IPS-NIHi7 (cell line): Measurements from ENCODE around the gene AKAP1.

Experiments
- DNase-seq: peaks from one replicate; pipeline ENCODE4 v3.0.0; 2012; ENCODE audit warnings: mixed read lengths; ENCODE audit errors: extremely low spot score

Gene AKAP1, protein sequence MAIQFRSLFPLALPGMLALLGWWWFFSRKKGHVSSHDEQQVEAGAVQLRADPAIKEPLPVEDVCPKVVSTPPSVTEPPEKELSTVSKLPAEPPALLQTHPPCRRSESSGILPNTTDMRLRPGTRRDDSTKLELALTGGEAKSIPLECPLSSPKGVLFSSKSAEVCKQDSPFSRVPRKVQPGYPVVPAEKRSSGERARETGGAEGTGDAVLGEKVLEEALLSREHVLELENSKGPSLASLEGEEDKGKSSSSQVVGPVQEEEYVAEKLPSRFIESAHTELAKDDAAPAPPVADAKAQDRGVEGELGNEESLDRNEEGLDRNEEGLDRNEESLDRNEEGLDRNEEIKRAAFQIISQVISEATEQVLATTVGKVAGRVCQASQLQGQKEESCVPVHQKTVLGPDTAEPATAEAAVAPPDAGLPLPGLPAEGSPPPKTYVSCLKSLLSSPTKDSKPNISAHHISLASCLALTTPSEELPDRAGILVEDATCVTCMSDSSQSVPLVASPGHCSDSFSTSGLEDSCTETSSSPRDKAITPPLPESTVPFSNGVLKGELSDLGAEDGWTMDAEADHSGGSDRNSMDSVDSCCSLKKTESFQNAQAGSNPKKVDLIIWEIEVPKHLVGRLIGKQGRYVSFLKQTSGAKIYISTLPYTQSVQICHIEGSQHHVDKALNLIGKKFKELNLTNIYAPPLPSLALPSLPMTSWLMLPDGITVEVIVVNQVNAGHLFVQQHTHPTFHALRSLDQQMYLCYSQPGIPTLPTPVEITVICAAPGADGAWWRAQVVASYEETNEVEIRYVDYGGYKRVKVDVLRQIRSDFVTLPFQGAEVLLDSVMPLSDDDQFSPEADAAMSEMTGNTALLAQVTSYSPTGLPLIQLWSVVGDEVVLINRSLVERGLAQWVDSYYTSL

DNA sequence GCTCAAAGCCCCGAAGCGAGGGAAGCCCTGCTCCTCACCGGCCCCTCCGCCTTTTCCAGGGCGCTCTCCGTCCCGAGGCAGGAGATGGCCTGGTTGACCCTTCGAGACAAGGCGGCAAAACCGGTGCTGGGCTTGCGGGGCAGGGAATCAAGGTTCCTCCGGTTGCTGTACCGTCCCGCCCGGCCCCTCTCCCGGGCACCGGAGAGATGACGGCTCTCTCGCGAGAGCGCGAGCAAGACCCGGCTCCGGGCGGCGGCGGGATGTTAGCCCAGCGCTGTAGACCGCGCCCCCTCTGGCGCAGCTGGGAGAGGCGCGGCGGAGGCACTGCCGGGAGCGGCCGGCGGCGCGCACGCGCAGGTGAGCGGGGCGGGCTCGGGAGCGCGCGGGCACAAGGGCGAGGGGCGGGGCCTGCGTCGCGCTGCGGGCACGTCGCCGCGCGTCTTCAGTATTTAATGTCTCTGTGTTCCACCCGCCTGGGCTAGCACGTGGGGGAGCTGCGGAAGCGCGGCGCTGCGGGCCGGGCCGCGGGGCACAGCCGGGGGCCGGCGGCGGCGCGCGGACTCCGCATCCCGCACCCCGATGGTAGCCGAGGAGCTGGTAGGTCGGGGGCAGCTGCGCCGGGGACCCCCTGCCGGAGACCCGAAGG is at the start of gene AKAP1:
AKAP1 (plus strand) TSS at position 445 of the 646 bp plus-strand sequence. CDS start 20,219 bp downstream, outside the sequence.
- DNase-seq = peak; percentile 100

DNA sequence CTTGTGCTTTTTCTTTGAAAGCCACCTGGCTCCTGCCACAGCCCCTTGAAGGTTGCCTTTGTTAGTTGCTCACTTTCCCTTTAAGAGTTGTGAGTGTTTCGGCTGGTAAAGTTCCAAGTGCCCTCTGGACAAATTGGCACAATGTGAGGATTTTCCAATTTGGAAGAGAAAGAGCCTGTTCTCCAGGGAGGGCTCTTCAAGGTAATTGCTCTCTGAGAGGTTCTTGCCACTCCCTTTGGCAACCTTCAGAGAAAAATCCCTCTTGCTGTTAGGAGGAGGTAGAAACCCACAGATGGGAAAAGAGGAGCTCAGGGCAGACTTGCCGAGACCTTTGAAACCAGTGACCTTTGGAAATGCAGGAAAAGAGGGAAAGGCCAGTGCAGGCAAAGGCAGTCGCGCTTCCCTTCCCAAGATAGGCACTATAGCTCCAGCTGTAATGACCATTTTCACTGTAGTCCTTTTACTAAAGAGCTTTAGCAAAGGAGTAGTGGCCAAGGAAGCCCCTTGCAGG is 49.0 kb upstream of the AKAP1 start:
- no peak for DNase-seq

DNA sequence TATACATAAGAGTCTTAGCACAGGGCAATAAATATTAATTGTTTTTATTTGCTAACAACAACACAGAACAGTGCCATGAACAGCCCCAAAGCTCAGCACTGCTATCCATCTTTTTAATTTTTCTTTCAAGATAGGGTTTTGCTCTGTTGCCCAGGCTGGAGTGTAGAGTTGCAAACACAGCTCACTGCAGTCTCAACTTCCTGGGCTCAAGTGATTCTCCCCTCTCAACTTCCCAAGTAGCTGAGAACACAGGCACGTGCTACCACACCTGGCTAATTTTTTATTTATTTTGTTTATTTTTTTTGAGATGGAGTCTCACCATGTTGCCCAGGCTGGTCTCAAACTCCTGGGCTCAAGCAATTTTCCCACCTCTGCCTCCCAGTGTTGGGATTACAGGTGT is 47.6 kb upstream of the AKAP1 start:
- DNase-seq = no peak

DNA sequence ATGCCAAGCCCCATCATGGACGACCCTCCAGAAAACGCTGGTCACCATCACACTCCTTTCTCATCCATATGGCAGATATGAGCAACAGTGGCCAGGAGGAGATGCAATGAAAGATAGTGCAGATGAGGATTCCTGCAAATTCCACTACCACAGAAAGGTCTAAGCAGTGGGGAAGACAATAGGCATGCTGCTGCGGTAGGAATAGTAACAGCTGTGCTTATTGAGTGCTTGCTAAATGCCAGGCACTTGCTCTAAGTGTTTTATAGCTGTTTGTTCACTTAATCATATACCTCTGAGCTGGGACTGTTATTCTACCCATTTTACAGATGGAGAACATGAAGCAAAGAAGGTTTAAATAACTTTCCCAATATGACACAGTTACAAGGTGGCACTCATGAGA is 46.6 kb upstream of the AKAP1 start:
- no peak for DNase-seq

DNA sequence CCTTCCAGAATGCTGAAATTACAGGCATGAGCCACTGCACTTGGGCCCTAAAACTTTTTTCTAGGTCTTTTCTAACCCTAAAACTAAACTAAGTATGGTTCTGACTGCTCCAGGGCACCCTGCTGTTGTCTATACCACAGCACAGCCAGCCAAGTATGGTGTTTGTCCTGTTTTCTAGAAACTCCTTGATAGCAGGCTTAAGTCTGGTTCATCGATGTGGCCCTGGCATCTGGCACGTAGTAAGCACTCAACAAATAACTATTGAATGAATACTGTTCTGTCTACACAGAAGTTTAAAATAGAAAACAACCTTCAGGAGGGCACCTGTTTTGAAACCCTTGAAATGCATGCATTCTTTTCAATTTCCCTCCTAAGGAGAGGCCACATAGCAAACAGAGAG is 44.5 kb upstream of the AKAP1 start:
- no peak for DNase-seq

DNA sequence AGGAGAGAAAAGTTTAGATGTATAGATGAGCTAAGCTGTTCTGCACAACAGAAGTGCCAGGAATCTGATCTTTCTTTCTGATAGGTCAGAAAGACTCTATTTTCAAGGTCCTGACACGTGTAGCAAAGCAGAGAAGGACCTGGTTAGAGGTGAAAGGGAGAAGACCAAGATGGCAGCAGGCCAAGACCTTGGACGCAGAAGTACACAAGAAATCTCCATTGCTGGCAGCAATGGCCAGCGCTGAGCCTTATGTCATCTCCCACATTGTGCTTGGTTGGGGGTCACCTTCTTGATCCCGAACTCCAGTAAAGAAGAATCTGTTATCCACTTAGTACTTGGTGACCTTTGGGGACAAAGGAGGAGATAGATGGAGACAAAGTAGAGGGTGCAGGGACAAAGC is 41.8 kb upstream of the AKAP1 start:
- DNase-seq = no peak

DNA sequence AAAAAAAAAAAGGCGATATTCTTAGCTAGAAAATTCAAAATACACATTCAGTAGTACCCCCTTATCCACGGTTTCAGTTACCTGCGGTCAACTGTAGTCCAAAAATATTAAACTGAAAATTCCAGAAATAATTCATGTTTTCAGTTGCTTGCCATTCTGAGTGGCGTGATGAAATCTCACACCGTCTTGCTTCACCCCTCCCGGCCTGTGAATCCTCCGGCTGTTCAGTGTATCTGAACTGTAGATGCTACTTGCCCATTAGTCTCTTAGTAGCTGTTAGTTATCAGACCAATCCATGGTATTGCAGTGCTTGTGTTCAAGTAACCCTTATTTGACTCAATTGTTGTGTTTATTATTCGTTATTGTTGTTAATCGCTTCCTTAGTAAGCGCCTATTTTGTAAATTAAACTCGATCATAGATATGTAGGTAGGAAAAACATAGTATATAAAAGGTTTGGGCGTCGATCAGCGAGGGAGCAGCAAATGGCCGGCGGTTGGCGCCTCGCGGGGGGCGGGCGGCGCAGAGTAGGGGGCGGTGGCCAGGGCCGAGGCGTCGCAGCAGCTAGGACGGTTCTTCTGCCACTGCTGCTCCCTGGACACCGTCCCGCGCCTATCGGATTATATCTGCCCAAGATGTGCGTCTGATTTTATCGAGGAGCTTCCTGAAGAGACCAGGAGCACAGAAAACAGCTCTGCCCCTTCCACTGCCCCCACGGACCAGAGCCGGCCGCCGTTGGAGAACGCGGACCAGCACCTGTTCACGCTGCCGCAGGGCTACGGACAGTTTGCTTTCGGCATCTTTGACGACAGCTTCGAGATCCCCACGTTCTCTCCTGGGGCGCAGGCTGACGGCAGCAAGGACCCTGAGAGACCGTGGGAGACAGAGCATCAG is 39.8 kb upstream of the AKAP1 start:
- no peak for DNase-seq

DNA sequence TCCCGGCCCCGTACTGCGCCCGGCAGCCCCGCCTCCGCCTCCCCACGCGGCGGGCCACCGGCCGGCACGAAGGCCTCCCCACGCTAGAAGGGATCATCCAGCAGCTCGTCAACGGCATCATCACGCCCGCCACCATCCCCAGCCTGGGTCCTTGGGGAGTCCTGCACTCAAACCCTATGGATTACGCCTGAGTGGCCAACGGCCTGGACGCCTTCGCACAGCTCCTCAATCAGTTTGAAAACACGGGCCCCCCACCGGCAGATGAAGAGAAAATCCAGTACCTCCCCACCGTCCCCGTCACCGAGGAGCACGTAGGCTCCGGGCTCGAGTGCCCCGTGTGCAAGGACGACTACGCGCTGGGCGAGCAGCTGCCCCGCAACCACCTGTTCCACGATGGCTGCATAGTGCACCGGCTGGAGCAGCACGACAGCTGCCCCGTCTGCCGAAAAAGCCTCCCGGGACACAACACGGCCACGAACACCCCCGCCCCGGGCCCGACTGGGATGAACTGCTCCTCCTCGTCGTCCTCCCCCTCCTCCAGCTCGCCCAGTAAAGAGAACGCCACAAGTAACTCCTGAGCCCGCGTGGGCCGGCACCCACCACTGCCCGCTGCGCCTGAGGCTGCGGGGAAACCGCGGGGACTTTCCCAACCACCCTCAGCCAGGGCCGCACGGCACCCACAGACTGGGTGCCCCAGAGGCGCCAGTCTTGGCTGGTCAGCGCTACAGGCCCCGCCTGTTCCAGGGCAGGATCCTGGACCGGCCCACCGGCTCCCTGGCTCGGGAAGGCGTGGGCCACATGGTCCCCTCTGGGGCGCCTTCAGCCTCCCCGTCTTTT is 39.0 kb upstream of the AKAP1 start:
- no peak for DNase-seq

DNA sequence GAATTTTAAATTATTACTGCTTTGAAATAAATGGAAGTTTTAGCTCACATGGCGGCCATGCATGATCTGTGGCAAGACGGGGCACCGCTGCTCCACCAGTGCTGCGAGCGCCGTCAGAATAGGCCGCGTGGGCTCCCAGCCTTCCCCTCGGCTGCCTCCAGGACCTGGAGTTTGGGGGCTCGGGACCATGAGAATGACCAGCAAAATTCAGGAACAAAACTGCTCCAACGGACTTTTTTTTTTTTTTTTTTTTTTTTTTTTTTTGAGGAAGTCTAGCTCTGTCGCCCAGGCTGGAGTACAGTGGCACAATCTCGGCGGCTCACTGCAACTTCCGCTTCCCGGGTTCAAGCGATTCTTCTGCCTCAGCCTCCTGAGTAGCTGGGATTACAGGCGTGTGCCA is 38.3 kb upstream of the AKAP1 start:
- DNase-seq = no peak

DNA sequence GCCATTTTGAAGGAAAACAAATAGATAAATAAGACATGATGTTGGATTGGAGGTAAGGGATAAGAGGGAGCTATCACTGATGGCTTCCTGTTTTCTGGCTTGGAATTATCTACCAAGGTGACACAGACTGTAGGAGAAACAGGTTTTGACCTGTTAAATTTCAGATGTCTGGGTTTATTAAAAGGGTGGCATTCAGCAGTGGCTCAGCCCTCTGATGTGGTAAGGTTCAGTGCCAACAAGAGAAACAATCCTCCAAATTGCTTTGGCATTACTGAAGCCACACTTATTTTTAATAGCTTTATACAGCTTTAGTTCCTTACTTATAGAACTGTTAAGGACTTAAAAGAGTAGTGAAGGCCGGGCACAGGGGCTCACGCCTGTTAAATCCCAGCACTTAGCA is 37.0 kb upstream of the AKAP1 start:
- DNase-seq = no peak

DNA sequence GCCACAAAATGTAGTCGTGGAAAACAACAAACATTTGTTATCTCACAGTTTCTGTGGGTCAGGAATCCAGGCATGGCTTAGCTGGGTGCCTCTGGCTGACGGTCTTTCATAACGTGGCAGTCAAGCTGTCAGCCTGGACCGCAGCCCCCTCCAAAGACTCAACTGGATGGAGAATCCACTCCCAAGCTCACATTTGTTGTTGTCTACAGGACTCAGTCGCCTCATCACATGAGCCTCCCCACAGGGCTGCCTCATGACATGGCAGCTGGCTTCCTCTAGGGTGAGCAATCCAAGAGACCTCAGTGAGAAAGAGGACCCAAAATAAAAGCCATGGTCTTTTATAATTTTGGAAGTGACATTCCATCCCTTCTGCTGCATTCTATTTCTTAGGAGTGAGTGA is 34.7 kb upstream of the AKAP1 start:
- DNase-seq = no peak

DNA sequence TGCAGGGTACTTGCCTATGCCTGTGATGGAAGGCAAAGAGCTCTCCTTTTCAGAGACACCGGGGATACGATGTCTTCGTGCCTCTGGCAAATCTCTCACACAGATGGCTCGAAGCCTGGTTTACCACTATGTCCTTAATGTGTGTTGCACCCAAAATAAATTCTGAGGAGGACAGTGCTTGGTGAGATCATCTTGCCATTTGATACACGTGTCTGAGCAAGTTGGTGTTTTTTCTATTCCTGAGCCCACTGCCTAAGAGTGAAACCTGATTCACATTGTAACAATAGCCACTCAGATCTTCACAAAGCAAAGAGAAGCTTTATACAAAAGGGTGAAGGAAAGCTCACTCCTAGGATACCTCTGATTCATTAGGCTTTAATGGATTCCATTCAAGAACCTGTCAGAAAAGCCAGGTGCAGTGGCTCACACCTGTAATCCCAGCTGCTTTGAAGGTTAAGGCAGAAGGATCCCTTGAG is 33.1 kb upstream of the AKAP1 start:
- DNase-seq = no peak

DNA sequence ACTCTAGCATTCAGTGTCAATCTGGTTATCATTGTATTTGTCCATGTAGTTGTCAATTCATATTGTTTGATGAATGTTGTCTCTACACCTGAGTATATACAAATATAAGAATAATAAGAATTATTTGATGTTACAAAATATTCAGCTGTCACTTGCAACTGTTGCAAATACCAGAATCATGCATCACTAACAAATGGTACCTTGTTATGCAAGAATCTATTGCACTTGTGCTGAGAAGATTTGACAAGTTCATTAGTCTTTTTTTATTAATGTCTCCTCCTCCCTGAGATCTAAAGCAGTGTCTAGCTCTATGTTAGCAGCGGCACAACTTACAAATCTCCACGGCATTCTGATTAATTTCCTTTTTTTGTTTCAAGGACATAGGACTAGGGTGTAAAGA is 22.2 kb upstream of the AKAP1 start:
- DNase-seq = no peak

DNA sequence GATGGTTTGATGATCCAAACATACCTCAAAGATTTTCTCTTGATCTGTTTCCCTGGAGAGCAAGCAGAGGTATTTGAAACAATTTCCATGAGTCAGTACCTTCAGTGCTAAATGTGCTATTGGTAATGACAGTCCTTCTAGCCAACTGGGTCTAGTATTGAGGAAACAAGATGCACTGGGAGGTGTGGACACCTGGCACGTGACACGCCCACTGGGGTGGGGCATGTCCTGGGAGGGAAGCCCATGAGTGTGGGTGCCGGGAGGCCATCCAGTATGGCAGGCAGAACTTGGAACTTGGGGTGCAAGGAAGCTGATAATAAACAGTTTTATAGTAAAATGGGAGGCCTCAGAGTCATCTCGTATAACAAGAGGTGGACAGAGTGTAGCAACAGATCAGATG is 17.9 kb upstream of the AKAP1 start:
- no peak for DNase-seq

DNA sequence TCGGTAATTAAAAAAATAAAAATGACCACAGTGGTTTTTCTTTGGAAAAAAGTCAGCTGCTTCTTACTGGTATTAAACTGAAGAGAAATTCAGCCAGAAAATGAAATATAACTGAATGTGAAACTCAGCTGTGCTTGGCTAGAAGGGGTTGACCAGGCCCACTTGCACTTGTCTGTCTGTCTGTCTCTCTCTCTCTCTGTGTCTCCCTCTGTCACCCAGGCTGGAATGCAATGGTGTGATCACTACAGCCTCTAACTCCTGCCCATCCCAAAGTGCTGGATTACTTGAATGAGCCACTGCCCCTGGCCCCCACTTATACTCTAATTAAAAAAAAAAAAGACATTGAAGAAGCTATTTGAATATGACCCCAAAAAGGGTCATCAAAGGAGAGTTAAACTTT is 17.3 kb upstream of the AKAP1 start:
- no peak for DNase-seq

DNA sequence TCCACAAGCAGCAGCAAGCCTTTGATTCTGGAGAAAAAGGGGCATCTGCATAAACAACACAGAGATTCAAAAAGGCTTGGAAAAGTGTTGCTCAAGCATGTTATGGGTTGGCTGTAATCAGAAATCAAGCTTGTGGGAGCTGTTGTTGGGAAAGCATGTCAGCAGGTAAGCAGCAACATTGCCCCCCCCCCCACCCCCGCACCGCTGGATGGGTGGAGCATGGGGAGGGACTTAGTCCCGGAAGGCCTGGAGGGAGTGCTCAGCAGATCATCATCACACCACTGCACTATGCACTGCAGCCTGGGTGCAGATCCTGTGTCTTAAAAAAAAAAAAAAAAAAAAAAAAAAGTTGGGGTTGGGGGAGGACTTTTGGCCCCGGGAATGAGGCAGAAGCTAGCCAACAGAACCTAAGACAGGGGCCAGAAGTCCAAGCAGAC is 16.8 kb upstream of the AKAP1 start:
- peak; percentile 78 for DNase-seq

DNA sequence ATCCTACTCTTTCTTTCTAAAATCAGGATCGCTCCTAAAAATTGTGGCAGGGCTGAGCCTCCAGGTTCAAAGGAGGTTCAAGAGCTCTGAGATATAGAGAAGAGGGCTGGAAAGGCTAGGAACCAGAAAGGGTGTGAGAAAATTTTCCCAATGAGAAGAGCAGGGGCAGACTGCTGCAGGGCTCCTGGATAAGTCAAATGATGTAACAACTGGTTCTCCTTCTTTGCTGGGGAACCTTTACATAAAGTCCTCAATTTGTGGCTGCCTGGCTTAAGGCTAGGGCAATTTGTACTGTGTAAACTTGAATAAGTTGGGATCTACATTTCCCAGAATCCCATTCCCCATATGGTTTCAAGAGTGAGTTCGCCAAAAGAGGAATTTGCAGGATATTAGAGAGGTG is 16.3 kb upstream of the AKAP1 start:
- DNase-seq = no peak

DNA sequence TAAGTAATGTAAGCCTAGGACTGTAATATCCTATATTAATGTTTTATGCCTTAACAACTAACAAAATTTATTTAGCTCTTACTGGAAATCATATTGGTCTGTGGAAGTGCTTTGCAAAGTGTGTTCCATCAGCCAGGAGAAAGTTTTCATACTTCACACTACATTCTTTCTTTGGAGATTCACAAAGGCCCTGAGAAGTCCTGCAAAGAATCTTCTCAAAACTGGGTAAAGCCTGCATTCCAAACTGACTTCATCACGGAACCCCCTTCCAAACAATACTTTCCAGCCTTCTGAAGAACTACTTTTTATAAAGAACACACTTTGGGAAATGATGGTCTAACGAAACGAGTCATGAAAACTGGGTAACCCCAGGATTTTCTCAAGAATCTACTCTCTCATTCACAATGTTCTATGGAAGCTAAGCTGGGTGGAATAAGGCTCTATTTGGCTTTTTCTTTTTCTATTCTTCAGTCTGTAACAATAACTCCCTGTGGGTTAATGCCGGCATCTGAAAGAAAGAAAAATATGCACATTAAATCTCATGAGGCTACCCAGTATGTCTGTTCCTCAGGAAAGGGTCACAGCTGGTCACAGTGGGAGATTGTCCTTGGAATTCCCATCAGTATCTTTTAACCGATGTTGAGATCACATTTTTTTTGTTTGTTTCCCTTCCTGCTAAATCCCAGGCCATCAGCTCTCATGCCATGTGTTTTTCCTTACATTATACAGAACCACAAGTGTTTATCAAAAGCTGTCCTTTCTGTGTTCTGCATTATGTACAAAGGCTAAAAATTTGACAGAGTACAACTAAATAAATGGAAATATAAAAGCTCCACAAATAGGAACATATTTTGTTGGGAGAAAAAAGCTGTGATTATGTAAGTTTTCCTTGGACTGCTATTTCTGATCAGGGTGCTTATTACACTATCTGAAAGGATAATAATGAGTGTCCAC is 12.8 kb upstream of the AKAP1 start:
- DNase-seq = no peak

DNA sequence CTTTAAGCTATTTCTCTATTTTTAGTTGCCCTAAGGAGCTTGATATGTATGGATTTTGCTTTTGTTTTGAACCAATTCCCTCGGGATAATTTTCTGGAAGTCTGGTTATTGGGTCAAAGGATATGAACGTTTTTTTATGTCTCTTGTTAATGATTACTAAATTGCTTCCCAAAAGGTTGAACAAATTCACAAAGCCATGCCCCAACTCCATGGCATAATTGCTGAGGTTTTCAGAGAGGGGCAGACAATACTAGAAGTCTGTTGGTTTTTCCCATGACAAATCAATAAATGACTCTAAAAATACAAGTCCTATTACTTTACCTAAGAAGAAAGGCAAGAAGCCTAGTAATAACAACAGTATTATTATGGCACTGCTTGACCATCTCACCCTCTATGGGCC is 11.4 kb upstream of the AKAP1 start:
- no peak for DNase-seq
